Neural progenitor cell (in vitro differentiated cells): ENCODE results near the gene RALGDS. TPM values are rescaled to one million over a fixed set of nuclear protein-coding genes. Genes with fewer than 3 reads are reported as not detected.
"Not testable (repeated sequence)": the region's sequence is repeated elsewhere in the genome, so short reads cannot be mapped to it uniquely, and the experiment has no call there.

Source experiments
- DNase-seq: peaks from one replicate; pipeline ENCODE4 v3.0.0-alpha.2; 2016; ENCODE audit warnings: low spot score
- H2AFZ ChIP-seq: fragments of 200-600 bp; sonication (generic); replicated peaks from 2 replicates; pipeline ENCODE4 v1.6.1; 2016; ENCODE audit warnings: antibody characterized with exemption
- H3F3A ChIP-seq: fragments of 200-600 bp; sonication (generic); 2 replicates; pipeline ENCODE4 v1.6.1; 2016; ENCODE audit warnings: antibody characterized with exemption, low read depth
- H3K27ac ChIP-seq: fragments of 200-600 bp; sonication (generic); 2 replicates; pipeline ENCODE4 v1.5.1; 2016; ENCODE audit warnings: mild to moderate bottlenecking
- H3K27me3 ChIP-seq: fragments of 200-600 bp; sonication (generic); 2 replicates; pipeline ENCODE4 v1.6.1; 2016; ENCODE audit warnings: mild to moderate bottlenecking, moderate library complexity
- H3K36me3 ChIP-seq: fragments of 200-600 bp; sonication (generic); 2 replicates; pipeline ENCODE4 v1.5.1; 2016
- H3K4me1 ChIP-seq: fragments of 200-600 bp; sonication (generic); 2 replicates; pipeline ENCODE4 v1.6.1; 2016; ENCODE audit warnings: mixed run types
- H3K4me2 ChIP-seq: fragments of 200-600 bp; sonication (generic); 2 replicates; pipeline ENCODE4 v1.6.1; 2016
- H3K4me3 ChIP-seq: fragments of 200-600 bp; sonication (generic); 2 replicates; pipeline ENCODE4 v1.5.1; 2016
- H3K79me2 ChIP-seq: fragments of 200-600 bp; sonication (generic); 2 replicates; pipeline ENCODE4 v1.6.1; 2016; ENCODE audit warnings: low read depth
- H3K9ac ChIP-seq: fragments of 200-600 bp; sonication (generic); 2 replicates; pipeline ENCODE4 v1.6.1; 2016
- H3K9me3 ChIP-seq: fragments of 200-600 bp; sonication (generic); 2 replicates; pipeline ENCODE4 v1.5.1; 2016; ENCODE audit warnings: low read depth
- H4K20me1 ChIP-seq: fragments of 200-600 bp; sonication (generic); 2 replicates; pipeline ENCODE4 v1.6.1; 2016; ENCODE audit warnings: low read depth
- H3K27ac Mint-ChIP-seq: 3 replicates; pipeline ENCODE4 v1.8.0; 2021; ENCODE audit warnings: mixed read lengths
- H3K27me3 Mint-ChIP-seq: 2 replicates; pipeline ENCODE4 v1.8.0; 2022; ENCODE audit warnings: low read depth, mild to moderate bottlenecking, inconsistent platforms, moderate library complexity, mixed read lengths; ENCODE audit not compliant: insufficient read depth
- H3K36me3 Mint-ChIP-seq: 3 replicates; pipeline ENCODE4 v1.8.0; 2021; ENCODE audit warnings: mixed read lengths
- H3K4me1 Mint-ChIP-seq: 3 replicates; pipeline ENCODE4 v1.8.0; 2021; ENCODE audit warnings: mixed read lengths
- H3K4me3 Mint-ChIP-seq: 3 replicates; pipeline ENCODE4 v1.8.0; 2021; ENCODE audit warnings: mild to moderate bottlenecking, moderate library complexity, mixed read lengths
- H3K9me3 Mint-ChIP-seq: 3 replicates; pipeline ENCODE4 v1.8.0; 2020; ENCODE audit warnings: mixed read lengths
- CTCF ChIP-seq: fragments of 200-600 bp; sonication (generic); IDR thresholded peaks from 2 replicates; pipeline ENCODE4 v1.5.1; 2017; ENCODE audit warnings: antibody characterized with exemption, mild to moderate bottlenecking
- EZH2 ChIP-seq: fragments of 200-600 bp; sonication (generic); IDR thresholded peaks from 2 replicates; pipeline ENCODE4 v1.6.1; 2017; ENCODE audit warnings: antibody characterized with exemption, mild to moderate bottlenecking, moderate library complexity
- EZH2phosphoT487 ChIP-seq: fragments of 200-600 bp; sonication (generic); IDR thresholded peaks from 2 replicates; pipeline ENCODE4 v1.6.1; 2017; ENCODE audit warnings: antibody characterized with exemption
- total RNA-seq: library from RNA; depleted of rRNA; stranded (reverse); fragments of >200 nt; gene quantifications from 2 replicates; pipeline ENCODE4 v1.2.3, GENCODE V29; 2015; ENCODE audit warnings: low replicate concordance

The RALGDS gene
- total RNA-seq, 1 donor from 2014 or later: 24.1 TPM

DNA sequence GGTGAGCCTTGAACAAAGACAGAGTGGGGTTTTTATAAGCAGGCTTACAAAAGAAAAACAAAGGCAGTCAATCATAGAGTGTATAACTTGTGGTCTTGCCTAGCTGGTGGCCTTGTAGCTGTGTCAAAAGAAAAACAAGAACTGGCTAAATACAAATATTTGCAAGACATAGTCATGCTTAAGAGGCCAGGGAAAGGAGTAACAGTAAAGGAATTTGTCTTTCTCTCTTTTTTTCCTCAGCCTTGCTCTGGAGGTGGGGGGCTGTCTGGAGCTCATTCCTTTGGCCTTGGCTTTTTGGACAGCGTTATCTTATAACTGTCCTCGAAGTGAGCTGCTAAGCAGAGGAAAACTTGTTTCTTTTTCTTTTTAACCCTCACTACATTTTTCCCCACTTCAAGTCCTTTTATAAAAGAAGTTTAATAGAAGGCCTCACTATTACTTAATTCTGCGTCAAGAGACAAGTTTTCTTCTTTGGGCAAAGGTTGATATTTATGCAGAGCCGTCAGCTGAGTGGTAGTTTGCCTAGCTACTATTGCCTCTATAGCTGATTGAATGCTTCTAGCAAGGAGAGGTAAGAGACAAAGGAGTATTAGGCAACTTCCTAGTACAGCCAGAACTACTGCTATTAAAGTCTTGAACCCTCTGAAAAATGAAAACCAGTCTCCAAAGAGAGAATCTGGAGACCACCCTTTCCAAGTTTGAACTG, 45.0 kb downstream of the RALGDS start:
- peaks cover 3% of the 10 kb centered on the region for H3K4me1 Mint-ChIP-seq
- H3K27me3 Mint-ChIP-seq: peaks cover 2% of the 10 kb centered on the region

GRCh38 chr9:133074111-133074651, 46.9 kb downstream of the RALGDS start:
- Histone ChIP-seq H3K79me2 (no peaks in the 10 kb centered on the region), H4K20me1 (no peaks in the 10 kb centered on the region), H3K27ac (no peak overlapping the region), H3K27me3 (no peaks in the 10 kb centered on the region), H3K4me1 (no peaks in the 10 kb centered on the region), H3K4me3 (no peak overlapping the region), H3K9me3 (no peaks in the 10 kb centered on the region), H3K36me3 (no peaks in the 10 kb centered on the region), H3F3A (no peaks in the 10 kb centered on the region), H3K9ac (no peak overlapping the region), H2AFZ (no peak overlapping the region), H3K4me2 (no peak overlapping the region)
- Mint-ChIP-seq H3K36me3 (peaks cover 5% of the 10 kb centered on the region), H3K27me3 (peaks cover 2% of the 10 kb centered on the region), H3K4me3 (no peak overlapping the region), H3K4me1 (no peaks in the 10 kb centered on the region), H3K9me3 (no peaks in the 10 kb centered on the region), H3K27ac (no peak overlapping the region)
- no peak for DNase-seq
- TF ChIP-seq CTCF (no peak), EZH2phosphoT487 (no peak), EZH2 (no peak)

More for the DNA sequence above, 45.0 kb downstream of the RALGDS start:
- Histone ChIP-seq H3K9me3 (no peaks in the 10 kb centered on the region), H3K79me2 (no peaks in the 10 kb centered on the region), H3K4me3 (no peak overlapping the region), H3F3A (no peaks in the 10 kb centered on the region), H3K27me3 (no peaks in the 10 kb centered on the region), H3K9ac (no peak overlapping the region), H3K27ac (no peak overlapping the region), H2AFZ (no peak overlapping the region), H4K20me1 (no peaks in the 10 kb centered on the region), H3K36me3 (no peaks in the 10 kb centered on the region), H3K4me1 (peaks cover 7% of the 10 kb centered on the region), H3K4me2 (no peak overlapping the region)
- peaks cover 3% of the 10 kb centered on the region for H3K36me3 Mint-ChIP-seq
- H3K4me3 Mint-ChIP-seq: no peak overlapping the region
- H3K27ac Mint-ChIP-seq: no peak overlapping the region
- TF ChIP-seq CTCF (no peak), EZH2phosphoT487 (no peak), EZH2 (no peak)
- H3K9me3 Mint-ChIP-seq: no peaks in the 10 kb centered on the region
- DNase-seq: no peak

DNA sequence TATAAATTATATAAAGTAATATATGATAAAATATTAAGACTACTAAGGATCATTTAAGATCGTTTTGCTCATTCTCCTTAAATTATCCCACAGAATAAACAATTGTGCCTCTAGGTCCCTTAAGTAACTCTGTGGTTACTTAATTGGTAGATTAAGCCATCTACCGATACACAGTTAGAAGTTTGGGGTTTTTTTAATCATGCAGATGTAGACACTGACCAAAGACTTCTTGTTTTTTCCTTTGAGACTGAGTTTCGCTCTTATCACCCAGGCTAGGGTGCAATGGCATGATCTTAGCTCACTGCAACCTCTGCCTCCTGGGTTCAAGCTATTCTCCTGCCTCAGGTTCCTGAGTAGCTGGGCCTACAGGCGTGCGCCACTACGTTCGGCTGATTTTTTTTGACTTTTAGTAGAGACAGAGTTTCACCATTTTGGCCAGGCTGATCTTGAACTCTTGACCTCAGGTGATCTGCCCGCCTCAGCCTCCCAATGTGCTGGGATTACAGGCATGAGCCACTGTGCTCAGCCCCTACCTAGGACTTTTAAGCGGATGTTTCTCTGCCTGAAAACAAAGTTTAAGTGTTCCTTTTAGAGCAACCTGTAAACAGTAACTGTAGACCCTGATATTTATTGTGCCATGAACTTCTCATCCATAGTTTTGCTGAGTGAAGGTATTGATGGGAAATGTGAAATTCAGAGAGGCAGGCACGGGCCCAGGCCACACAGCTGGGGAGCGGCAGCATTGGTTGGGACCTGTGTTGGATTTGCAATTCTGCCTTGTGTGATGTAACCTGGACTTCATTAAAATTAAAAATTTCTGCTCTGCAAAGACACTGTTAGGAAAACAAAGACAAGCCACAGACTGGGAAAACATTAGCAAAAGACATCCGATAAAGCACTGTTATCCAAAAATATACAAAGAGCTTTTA, 47.7 kb downstream of the RALGDS start:
- TF ChIP-seq EZH2: no peak
- TF ChIP-seq CTCF: no peak
- no peak for TF ChIP-seq EZH2phosphoT487
- no peaks in the 10 kb centered on the region for H3K79me2 ChIP-seq
- no peak overlapping the region for H3K4me3 ChIP-seq
- no peak overlapping the region for H2AFZ ChIP-seq
- H3K9ac ChIP-seq: no peak overlapping the region
- no peak overlapping the region for H3K4me2 ChIP-seq
- no peaks in the 10 kb centered on the region for H3K27me3 ChIP-seq
- no peaks in the 10 kb centered on the region for H3F3A ChIP-seq
- H3K9me3 ChIP-seq: no peaks in the 10 kb centered on the region
- H3K36me3 Mint-ChIP-seq: peaks cover 5% of the 10 kb centered on the region
- H3K9me3 Mint-ChIP-seq: no peaks in the 10 kb centered on the region
- no peak overlapping the region for H3K27ac ChIP-seq
- H3K4me3 Mint-ChIP-seq: no peak overlapping the region
- no peaks in the 10 kb centered on the region for H4K20me1 ChIP-seq
- no peak for DNase-seq
- H3K27ac Mint-ChIP-seq: no peak overlapping the region
- H3K4me1 Mint-ChIP-seq: no peaks in the 10 kb centered on the region
- H3K27me3 Mint-ChIP-seq: peaks cover 2% of the 10 kb centered on the region
- no peaks in the 10 kb centered on the region for H3K36me3 ChIP-seq
- no peaks in the 10 kb centered on the region for H3K4me1 ChIP-seq

- not testable (repeated sequence) for H3K9ac ChIP-seq, H3K36me3 ChIP-seq, H3K36me3 Mint-ChIP-seq, H3K4me1 ChIP-seq, H3K9me3 ChIP-seq, H3K27ac Mint-ChIP-seq, DNase-seq, H3K27me3 ChIP-seq, H3K4me3 ChIP-seq, H3K27me3 Mint-ChIP-seq, H2AFZ ChIP-seq, H3K4me2 ChIP-seq, H3F3A ChIP-seq, H3K79me2 ChIP-seq, H3K4me1 Mint-ChIP-seq, H3K4me3 Mint-ChIP-seq, H3K27ac ChIP-seq, H3K9me3 Mint-ChIP-seq, H4K20me1 ChIP-seq
Observed at GRCh38 chr9:133072210-133072609, 48.8 kb downstream of the RALGDS start.
